ENCODE measurements around the gene C12orf43. TPM values are rescaled to one million over a fixed set of nuclear protein-coding genes. Genes with fewer than 3 reads are reported as not detected.

The C12orf43 gene
- total RNA-seq, 4 donors from 2014 or later = 7.0 to 32.2 (median 18.0) TPM

DNA sequence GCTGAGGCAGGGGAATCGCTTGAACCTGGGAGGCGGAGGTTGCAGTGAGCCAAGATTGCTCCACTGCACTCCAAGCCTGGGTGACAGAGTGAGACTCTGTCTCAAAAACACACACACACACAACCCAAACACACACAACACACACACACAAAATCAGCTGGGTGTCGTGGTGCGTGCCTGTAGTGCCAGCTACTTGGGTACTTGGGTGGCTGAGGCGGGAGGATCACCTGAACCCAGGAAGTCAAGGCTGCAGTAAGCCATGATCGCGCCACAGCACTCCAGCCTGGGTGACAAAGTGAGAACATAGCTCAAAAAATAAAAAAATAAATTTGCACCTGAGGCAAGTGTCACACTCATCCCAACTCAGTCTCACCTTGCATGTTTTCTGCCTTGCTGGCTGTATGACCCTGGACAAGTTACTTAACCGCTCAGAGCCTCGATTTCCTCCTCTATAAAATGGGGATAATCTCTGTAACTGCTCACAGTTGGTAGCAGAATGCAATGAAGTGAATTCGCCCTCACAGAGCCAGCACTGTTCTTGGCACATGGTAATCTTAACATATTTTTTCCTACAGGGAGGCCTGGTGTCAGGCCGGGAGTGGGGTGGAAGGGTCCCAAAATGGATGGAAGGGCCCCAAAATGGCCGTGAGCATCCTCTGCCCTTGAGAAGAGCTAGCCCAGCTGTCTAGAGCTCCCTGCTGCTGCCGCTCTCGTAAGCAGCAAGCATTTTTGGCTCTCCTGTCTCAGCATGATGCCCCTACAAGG, 38.6 kb downstream of the C12orf43 start:
- DNase-seq = no peak
- in situ Hi-C loops (cut with MboI; ENCODE audit: low pct_ligation_motif_present in 1 of 4, low pct_unique_long_range_greater_than_20kb in 1 of 4, low sequenced_read_pairs in 3 of 4) (no loop called here), intact Hi-C loops (cut with DNase I; ENCODE audit: low total_unique reads) (no loop called here)
- H3K4me3 ChIP-seq = peak overlapping the region; percentile 20 to 58 (median 52)
- whole genome bisulfite sequencing, 2 donors (ENCODE audit: low coverage in 1 of 2) = 47 to 58% methylated on average over 7 to 14 of the region's 14 CpGs
- H3K4me1 ChIP-seq = peaks cover 0 to 30% (median 16%) of the 10 kb centered on the region in 4 donors
- no peaks in the 10 kb centered on the region for H3K9me3 ChIP-seq
- peaks cover 0 to 5% (median 0%) of the 10 kb centered on the region in 4 donors for H3K36me3 ChIP-seq
- H3K27ac ChIP-seq = peak overlapping the region; percentile 83 to 93 (median 89)
- H3K27me3 ChIP-seq = no peaks in the 10 kb centered on the region
- TF ChIP-seq, protein P1, sequence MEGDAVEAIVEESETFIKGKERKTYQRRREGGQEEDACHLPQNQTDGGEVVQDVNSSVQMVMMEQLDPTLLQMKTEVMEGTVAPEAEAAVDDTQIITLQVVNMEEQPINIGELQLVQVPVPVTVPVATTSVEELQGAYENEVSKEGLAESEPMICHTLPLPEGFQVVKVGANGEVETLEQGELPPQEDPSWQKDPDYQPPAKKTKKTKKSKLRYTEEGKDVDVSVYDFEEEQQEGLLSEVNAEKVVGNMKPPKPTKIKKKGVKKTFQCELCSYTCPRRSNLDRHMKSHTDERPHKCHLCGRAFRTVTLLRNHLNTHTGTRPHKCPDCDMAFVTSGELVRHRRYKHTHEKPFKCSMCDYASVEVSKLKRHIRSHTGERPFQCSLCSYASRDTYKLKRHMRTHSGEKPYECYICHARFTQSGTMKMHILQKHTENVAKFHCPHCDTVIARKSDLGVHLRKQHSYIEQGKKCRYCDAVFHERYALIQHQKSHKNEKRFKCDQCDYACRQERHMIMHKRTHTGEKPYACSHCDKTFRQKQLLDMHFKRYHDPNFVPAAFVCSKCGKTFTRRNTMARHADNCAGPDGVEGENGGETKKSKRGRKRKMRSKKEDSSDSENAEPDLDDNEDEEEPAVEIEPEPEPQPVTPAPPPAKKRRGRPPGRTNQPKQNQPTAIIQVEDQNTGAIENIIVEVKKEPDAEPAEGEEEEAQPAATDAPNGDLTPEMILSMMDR (IDR thresholded peaks at IDR 0.05) = no peak
- TF ChIP-seq POLR2AphosphoS5 (IDR thresholded peaks at IDR 0.05) (no peak), EP300 (IDR thresholded peaks at IDR 0.05; ENCODE audit: low read depth) (no peak), POLR2A (IDR thresholded peaks at IDR 0.05) (no peak)

DNA sequence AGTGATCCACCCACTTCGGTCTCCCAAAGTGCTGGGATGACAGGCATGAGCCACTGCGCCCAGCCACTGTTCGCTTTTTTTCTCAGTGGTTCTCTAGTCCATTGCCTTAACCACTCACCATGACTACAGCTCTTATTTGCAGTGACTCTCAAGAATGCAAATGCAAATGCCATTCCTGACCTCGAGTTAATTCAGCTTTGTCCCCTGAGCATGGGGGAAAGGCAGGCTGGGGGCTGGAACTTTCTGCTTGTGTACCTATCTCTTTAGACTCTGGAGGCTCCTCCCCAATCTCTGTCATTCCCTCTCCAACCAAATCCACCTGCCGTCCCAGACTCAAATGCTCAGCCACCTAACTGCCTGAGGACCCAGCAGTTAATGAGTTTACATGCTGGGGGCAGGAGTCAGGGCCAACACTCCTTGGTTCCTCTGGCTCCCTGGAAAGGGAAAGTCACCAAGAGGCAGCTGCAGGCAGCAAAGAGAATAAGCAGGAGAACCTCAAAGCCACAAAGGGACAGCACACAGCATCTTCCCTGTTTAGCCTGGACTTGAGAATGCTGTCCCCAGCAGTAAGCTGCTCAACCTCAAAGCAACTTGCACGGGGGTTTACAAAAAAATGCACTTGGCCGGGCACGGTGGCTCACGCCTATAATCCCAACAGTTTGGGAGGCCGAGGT, 43.3 kb downstream of the C12orf43 start:
- Histone ChIP-seq H3K27me3 (no peaks in the 10 kb centered on the region), H3K4me3 (no peak overlapping the region), H3K9me3 (no peaks in the 10 kb centered on the region), H3K4me1 (peaks cover 0 to 23% (median 4%) of the 10 kb centered on the region in 4 donors), H3K27ac (no peak overlapping the region), H3K36me3 (peaks cover 0 to 10% (median 1%) of the 10 kb centered on the region in 4 donors)
- in situ Hi-C loops (cut with MboI; ENCODE audit: low pct_ligation_motif_present in 1 of 4, low pct_unique_long_range_greater_than_20kb in 1 of 4, low sequenced_read_pairs in 3 of 4) = loop anchor here in 3 of 4 donors (25.0 kb wide), 1 partner anchor 336 kb away; the partner anchor contains the start of gene CABP1 (in 3 of the 3)
- WGBS, 2 donors (ENCODE audit: low coverage in 1 of 2) = 50% methylated on average over 4 to 8 of the region's 10 CpGs
- intact Hi-C loops (cut with DNase I; ENCODE audit: low total_unique reads) = loop anchor here (5.0 kb wide), 1 partner anchor 326 kb away; no protein-coding TSS in a partner anchor
- no peak for DNase-seq
- TF ChIP-seq, protein P1 (IDR thresholded peaks at IDR 0.05) = no peak
- TF ChIP-seq POLR2A (IDR thresholded peaks at IDR 0.05) (no peak), POLR2AphosphoS5 (IDR thresholded peaks at IDR 0.05) (no peak), EP300 (IDR thresholded peaks at IDR 0.05; ENCODE audit: low read depth) (no peak)

DNA sequence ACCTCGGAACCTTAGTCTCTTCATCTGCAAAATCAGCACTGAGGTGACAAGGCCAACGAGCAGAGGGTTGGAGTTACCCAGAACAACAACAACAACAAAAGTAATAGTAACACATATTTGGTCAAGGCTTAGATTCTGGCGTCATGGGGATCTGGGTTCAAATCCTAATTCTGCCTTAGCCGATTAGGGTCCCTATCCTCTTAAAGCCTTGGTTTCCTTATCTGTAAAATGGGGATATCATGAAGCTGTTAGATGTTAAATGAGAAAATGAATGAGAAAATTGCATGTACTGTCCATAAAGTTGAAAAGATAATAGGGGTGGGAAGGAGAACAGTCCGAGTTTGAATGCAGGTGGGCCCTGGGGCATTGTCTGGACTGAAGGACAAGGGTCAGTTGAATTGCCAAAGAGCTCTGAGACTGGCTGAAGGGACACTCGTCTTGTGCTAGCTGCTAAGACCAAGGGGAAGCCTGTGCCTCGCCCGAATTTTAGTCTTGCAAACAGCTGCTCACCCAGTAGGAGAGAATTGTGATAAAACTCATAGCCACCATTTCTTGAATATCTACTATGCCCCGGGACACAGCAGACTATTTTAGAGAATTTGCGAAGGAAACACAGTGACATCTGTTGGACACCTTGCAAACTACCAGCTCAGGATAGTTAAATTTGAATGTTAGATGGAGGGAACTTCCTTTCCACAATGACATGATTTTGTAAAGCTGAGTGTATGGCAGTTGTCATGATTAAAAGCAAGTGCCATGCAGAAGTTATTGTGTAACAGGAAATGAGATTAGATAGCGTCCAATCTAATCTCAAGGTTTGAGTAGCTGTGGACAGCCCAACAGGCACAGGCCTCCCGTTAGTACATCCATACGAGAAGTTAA, 44.7 kb downstream of the C12orf43 start:
- DNase-seq = no peak
- in situ Hi-C loops (cut with MboI; ENCODE audit: low pct_ligation_motif_present in 1 of 4, low pct_unique_long_range_greater_than_20kb in 1 of 4, low sequenced_read_pairs in 3 of 4) = loop anchor here in 3 of 4 donors (25.0 kb wide), 1 partner anchor 334 kb away; the partner anchor contains the start of gene CABP1 (in 3 of the 3)
- no peaks in the 10 kb centered on the region for H3K27me3 ChIP-seq
- no peak overlapping the region for H3K4me3 ChIP-seq
- H3K27ac ChIP-seq = no peak overlapping the region
- peaks cover 0 to 10% (median 1%) of the 10 kb centered on the region in 4 donors for H3K36me3 ChIP-seq
- peaks cover 0 to 10% (median 0%) of the 10 kb centered on the region in 4 donors for H3K4me1 ChIP-seq
- WGBS, 2 donors (ENCODE audit: low coverage in 1 of 2) = 12 to 33% methylated on average over 10 to 13 of the region's 13 CpGs
- H3K9me3 ChIP-seq = no peaks in the 10 kb centered on the region
- intact Hi-C loops (cut with DNase I; ENCODE audit: low total_unique reads) = loop anchor here (5.0 kb wide), 1 partner anchor 324 kb away; no protein-coding TSS in a partner anchor
- no peak for TF ChIP-seq POLR2AphosphoS5 (IDR thresholded peaks at IDR 0.05)
- TF ChIP-seq, protein P1 (IDR thresholded peaks at IDR 0.05) = peak; percentile 63 to 74 (median 68)
- TF ChIP-seq POLR2A (IDR thresholded peaks at IDR 0.05) = no peak
